Measurements from ENCODE around the gene NRP1. TPM values are rescaled to one million over a fixed set of nuclear protein-coding genes. Genes with fewer than 3 reads are reported as not detected.

NRP1 gene
- total RNA-seq, 4 donors from 2014 or later = 20.4 to 29.0 (median 22.1) TPM

DNA sequence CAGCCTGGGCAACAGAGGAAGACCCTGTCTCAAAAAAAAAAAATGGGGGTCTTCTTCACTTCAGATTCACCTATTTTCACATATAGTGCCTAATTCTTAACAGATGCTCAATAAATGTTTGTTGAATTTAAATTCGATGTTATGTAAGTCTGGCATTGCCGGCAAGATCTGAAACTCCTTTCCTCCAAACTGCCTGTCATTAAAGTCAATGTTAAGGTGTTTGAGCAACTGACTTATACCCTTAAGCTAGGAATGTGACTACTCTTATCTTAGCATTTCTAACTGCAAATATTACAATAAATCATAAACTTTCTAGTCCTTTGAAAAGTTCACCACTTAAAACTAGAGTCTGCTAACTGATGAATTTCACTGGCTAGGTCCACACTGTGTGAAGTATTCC is 95.2 kb downstream of the NRP1 start:
- no peaks in the 10 kb centered on the region for H3K36me3 ChIP-seq
- no peaks in the 10 kb centered on the region for H3K9me3 ChIP-seq
- no peak overlapping the region for H3K4me3 ChIP-seq
- H3K27ac ChIP-seq = peak overlapping the region in 1 of 4 donors; percentile 6
- ATAC-seq = no peak
- DNase-seq = no peak
- in situ Hi-C loops (cut with MboI; ENCODE audit: low sequenced_read_pairs in 4 of 4) = no loop called here
- H3K4me1 ChIP-seq = peaks cover 0 to 9% of the 10 kb centered on the region in 2 donors
- H3K27me3 ChIP-seq = no peaks in the 10 kb centered on the region
- intact Hi-C loops (cut with DNase I; ENCODE audit: low total_unique reads) = no loop called here
- TF ChIP-seq, protein P1, sequence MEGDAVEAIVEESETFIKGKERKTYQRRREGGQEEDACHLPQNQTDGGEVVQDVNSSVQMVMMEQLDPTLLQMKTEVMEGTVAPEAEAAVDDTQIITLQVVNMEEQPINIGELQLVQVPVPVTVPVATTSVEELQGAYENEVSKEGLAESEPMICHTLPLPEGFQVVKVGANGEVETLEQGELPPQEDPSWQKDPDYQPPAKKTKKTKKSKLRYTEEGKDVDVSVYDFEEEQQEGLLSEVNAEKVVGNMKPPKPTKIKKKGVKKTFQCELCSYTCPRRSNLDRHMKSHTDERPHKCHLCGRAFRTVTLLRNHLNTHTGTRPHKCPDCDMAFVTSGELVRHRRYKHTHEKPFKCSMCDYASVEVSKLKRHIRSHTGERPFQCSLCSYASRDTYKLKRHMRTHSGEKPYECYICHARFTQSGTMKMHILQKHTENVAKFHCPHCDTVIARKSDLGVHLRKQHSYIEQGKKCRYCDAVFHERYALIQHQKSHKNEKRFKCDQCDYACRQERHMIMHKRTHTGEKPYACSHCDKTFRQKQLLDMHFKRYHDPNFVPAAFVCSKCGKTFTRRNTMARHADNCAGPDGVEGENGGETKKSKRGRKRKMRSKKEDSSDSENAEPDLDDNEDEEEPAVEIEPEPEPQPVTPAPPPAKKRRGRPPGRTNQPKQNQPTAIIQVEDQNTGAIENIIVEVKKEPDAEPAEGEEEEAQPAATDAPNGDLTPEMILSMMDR (IDR thresholded peaks at IDR 0.05 in 4 of 5, conservative IDR thresholded peaks at IDR 0.05 in 1 of 5) = no peak
- TF ChIP-seq POLR2A (IDR thresholded peaks at IDR 0.05) = no peak

- intact Hi-C loops (cut with DNase I; ENCODE audit: low total_unique reads) = no loop called here
Measured at GRCh38 chr10:33238643-33239042, 95.8 kb downstream of the NRP1 start.

GRCh38 chr10:33237736-33238624 is 96.5 kb downstream of the NRP1 start:
- H3K9me3 ChIP-seq = no peaks in the 10 kb centered on the region
- in situ Hi-C loops (cut with MboI; ENCODE audit: low sequenced_read_pairs in 4 of 4) = no loop called here

More at GRCh38 chr10:33238643-33239042, 95.8 kb downstream of the NRP1 start:
- DNase-seq (no peak), ATAC-seq (no peak)
- no peaks in the 10 kb centered on the region for H3K27me3 ChIP-seq
- no peak overlapping the region for H3K27ac ChIP-seq
- H3K9me3 ChIP-seq = no peaks in the 10 kb centered on the region
- TF ChIP-seq POLR2A (IDR thresholded peaks at IDR 0.05) = no peak
- TF ChIP-seq, protein P1 (IDR thresholded peaks at IDR 0.05 in 4 of 5, conservative IDR thresholded peaks at IDR 0.05 in 1 of 5) = no peak
- peaks cover 0 to 9% of the 10 kb centered on the region in 2 donors for H3K4me1 ChIP-seq
- in situ Hi-C loops (cut with MboI; ENCODE audit: low sequenced_read_pairs in 4 of 4) = no loop called here
- no peak overlapping the region for H3K4me3 ChIP-seq
- no peaks in the 10 kb centered on the region for H3K36me3 ChIP-seq

DNA sequence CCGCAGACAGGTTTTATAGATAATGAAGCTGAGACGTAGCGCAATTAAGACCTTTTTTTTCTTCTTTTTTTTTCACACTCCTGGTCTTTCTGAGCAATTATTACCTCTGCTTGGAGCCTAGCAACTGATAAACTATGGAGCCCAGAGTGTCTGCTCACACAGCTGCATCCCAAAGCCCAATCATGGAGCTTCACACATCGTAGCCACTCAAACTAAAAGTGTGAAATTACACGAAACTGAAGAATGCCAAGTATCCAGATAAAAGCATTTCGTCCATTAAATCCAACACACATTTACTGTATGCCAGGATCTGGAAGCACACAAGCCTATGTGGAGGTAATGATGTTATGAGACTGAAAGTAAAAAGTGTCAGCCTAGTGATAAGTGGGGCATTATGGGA is 97.6 kb downstream of the NRP1 start:
- intact Hi-C loops (cut with DNase I; ENCODE audit: low total_unique reads) = no loop called here
- no peaks in the 10 kb centered on the region for H3K36me3 ChIP-seq
- no peaks in the 10 kb centered on the region for H3K27me3 ChIP-seq
- H3K27ac ChIP-seq = peak overlapping the region in 3 of 4 donors; percentile 29 to 69 (median 64)
- ATAC-seq (no peak), DNase-seq (no peak)
- no peaks in the 10 kb centered on the region for H3K9me3 ChIP-seq
- H3K4me1 ChIP-seq = peaks cover 0 to 18% of the 10 kb centered on the region in 2 donors
- TF ChIP-seq, protein P1 (IDR thresholded peaks at IDR 0.05 in 4 of 5, conservative IDR thresholded peaks at IDR 0.05 in 1 of 5) = no peak
- TF ChIP-seq POLR2A (IDR thresholded peaks at IDR 0.05) = no peak
- no peak overlapping the region for H3K4me3 ChIP-seq
- in situ Hi-C loops (cut with MboI; ENCODE audit: low sequenced_read_pairs in 4 of 4) = no loop called here

More at GRCh38 chr10:33237736-33238624, 96.5 kb downstream of the NRP1 start:
- Histone ChIP-seq H3K4me3 (no peak overlapping the region), H3K36me3 (no peaks in the 10 kb centered on the region), H3K27me3 (no peaks in the 10 kb centered on the region), H3K4me1 (peaks cover 0 to 14% of the 10 kb centered on the region in 2 donors), H3K27ac (no peak overlapping the region)
- intact Hi-C loops (cut with DNase I; ENCODE audit: low total_unique reads) = no loop called here
- DNase-seq (no peak), ATAC-seq (peak in 1 of 2 donors; percentile 30)
- TF ChIP-seq, protein P1 (IDR thresholded peaks at IDR 0.05 in 4 of 5, conservative IDR thresholded peaks at IDR 0.05 in 1 of 5) = no peak
- no peak for TF ChIP-seq POLR2A (IDR thresholded peaks at IDR 0.05)
